GM19023 (cell line): ENCODE data around the gene FIGNL1.

ENCODE experiments used
- ATAC-seq: cut with Tn5 transposase; IDR thresholded peaks from one replicate; pipeline ENCODE4 v1.9.1; 2021; ENCODE audit warnings: mild to moderate bottlenecking, moderate library complexity; ENCODE audit not compliant: unreplicated experiment

FIGNL1 gene

DNA sequence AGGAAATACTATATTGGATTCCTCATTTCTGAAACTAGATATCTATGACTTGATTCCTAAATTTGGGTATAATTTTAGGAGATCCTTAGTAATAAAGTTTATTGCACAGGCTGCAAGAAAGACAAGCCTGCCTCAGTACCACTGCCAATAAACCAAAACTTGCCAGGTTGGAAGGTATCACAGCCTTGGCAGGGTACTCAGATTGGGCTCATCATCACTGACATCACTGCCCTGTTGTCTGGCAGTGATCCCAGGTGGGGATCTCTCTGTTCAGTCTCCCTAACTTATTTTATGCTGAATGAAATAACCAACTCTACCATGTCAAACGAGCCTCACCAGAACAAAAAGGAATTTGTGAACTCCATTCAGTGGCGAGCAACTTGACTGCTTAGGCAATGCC lies 18.8 kb downstream of the FIGNL1 start:
- no peak for ATAC-seq

DNA sequence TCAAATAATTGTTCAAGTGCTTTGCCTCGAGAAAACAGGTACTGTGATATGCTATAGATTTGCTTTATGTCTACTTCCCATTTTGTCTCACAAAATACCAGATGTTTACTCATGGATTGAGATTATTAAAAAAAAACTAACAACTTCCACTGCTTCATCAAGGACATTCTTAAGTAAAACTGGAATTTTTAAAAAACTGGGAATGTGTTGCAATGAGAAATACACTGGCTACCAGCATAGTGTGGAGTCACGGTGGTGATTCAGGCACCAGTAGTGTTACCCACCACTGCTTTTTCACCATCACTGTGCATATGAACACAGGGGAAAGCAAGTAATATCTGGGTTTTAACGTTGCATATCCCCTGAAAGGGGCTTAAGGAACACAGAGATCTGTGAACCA lies 21.2 kb downstream of the FIGNL1 start:
- ATAC-seq: no peak

DNA sequence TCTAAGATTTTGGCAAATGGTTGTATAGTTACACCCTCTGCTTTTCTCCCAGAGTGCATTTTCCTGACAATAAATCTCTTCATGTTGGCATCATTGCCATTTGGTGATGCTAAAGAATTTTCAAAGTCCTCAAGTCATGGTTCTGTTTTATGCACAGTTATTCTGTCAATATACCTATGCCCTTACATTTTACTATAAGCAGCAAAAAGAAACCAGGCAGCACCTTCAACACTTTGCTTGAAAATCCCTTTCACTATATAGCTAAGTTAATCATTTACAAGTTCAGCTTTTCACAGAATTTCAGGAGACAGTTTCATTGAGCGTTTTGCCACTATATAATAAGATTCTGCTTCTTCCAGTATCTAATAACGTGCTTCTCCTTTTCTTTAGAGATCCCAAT lies 22.6 kb downstream of the FIGNL1 start:
- ATAC-seq: no peak

DNA sequence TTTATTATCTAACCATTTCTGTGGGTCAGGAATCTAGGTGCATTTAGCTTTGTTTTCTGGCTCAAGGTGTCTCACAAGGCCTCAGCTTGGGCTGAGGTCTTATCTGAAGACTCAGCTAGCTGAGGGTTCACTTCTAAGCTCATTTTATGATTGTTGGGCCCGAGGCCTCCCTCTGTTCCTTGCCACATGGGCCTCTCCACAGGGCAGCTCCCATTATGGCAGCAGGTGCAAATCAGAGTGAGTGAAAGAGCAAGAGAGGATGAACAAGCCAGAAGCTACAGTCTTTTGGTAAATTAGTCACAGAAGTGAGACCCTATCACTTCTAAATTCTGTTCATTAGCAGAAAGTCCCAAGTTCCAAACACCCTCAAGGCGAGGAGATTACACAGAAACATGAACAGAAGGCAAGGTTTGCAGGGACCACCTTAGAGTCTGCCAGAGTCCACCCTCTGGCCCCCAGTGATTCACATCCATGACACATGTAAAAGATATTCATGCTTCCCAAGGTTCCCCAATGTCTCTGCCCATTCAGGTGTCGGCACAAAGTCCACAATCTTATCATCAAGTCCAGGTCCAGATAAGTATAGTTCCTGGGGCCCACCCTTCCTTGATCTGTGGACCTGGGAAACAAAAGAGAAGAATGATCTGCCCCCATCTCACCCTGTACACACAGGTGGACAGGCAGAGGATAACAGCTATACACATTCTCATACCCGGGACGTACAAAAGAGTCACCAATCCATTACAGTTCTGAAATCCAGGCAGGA lies 23.7 kb downstream of the FIGNL1 start:
- ATAC-seq: no peak

DNA sequence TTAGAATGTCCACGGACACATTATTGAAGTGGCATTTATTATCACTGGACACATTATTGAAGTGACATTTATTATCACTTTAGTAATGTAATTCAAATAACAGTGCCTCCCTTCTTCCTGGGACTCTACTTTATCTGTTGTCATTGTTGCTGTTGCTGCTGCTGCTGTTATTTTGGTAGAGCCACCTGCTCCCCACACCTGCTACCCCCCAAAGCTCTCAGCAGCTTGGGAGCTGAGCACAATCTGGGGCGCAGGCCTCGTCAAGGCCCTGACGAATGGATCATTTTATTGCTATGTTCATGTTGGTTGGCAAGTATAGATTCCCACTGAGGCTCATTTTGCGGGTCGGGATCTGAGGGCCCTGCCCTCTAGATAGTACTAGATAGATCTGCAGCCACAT lies 24.8 kb downstream of the FIGNL1 start:
- ATAC-seq: no peak

DNA sequence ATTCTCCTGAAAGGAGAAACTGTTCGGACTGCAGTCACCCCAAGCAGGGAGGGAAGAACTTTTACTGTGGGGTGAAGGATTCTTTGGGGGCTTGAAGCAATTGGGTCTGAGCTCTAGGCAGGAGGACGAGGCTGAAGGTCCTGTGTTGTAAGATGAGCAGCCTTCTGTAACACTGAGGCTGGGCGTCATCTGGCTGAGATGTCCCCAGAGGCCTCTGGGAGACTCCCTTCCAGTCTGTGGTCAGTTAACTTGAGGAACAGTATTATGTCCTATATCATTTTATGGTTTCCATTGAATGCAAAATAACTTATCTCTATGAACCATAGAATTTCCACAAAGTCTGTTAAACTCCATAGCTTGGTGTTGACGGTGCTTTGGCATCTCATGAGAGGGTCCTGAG lies 26.3 kb downstream of the FIGNL1 start:
- ATAC-seq: no peak

DNA sequence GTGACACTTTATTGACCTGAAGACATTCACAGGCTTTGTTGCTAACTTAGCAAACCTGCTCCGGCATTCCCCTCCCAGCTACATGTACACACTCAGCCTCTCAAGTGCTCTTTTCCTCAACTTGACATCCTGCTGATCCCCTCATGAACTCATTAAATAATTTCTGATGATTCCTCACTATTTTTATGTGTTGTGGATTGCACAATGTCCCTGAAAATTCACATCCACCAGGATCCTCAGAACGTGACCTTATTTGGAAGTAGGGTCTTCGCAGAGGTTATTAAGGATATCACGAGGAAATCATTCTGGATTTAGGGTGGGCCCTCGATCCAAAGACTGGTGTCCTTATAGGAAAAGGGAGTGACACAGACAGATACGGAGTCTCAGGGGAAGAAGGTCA lies 27.3 kb downstream of the FIGNL1 start:
- ATAC-seq: no peak

DNA sequence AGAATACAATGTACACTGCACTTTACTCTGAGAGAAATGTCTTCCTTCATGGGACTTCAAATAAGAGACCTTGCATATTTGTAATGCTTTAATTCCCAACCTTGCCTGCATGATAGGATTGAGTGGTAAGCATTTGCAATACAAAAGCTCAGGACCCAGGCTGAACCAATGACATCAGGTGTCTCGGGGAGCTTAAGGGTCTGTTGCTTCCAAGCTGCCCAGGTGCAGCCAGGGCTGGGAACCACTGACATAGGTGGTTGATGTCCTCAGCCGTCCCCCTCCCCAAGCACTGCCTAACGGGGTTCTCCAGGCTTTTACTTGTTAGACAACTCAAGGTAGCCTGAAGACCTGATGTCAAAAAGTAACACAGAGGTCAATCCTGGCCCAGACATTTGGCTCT lies 29.1 kb downstream of the FIGNL1 start:
- no peak for ATAC-seq

DNA sequence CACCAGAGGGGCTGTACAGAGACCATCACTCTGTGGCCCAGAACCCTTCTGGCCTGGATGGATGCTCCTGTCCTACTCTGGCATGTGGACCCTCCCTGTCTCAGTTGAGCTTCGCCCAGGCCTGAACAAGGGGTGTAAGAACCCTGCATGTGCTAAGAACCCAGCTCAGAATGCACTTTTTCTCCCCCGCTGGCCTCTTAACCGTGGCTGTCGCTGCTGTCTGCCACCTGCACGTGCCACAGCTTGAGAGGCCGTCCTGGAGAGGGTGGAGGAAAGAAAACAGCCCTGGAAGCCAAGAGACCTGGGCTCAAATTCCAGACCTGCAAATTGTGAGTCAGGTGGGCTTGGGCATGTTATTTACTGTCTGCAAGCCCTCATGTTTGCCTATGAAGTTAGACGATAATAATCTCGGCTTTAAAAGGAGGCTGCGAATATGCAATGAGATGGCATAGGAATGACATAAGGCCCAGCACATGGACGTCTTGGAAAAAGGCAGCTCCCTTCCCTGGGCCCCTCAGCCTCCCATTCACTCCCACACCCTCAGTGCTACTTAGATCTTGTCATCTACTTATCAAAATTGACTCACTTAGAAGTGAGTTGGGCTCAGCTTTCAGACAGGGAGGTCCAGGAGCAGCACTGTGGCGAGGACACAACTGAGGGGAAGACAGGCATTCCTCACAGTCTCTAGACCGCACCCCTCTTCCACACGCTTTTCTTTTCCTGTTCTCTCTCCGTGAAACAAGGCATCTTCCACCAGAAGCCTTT lies 31.4 kb downstream of the FIGNL1 start:
- no peak for ATAC-seq

DNA sequence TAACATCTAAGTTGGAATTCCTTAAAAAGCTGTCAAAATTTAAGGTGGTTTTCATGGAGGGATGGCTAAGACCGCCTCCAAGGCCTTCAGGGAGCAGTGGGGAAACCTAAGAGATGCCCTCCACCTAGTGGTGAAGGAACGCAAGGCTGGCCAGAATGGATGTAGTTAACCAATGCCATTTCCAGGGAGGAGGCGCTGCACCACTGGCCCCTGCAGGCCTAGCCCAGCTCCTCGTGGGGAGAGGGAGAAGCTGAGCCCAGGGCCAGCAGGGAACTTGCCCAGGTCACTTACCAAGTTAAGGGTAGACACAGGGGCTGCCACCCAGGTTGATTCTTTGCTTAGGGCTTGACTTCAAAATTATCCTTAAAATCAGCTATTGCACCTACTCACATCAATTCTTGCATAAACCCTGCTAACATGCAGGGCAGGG lies 32.0 kb downstream of the FIGNL1 start:
- ATAC-seq: peak; percentile 90

DNA sequence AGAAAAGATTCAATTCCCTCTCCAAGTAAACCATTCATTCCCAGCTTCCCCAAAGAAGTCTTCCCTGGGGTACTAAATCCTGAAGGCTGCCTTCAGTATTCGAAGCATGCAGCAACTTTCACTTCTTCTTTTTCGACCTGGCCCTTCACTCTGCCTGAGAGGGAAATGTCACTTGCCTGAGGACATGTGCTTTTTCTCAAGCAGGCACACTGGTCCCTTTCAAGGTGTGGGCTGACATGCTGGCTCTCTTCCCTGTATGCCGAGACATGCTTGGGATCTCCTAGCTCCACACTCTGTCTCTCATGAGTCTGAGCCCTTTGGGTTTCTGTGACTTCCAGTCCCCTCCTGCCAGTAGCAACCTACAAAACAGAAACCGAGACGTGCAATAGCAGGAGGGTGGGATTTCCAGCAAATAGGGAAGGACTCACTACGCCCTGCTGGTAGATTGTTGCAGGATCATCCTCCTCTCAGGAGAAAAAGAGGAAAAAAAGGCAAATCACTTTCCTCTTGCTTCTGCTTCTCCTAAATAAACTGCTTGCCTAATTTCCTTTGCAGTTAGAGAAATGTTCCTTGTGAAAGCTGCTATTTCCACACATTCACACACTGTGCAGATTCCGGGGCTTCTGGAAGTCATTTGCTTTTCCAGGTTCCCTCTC lies 33.5 kb downstream of the FIGNL1 start:
- ATAC-seq: peak; percentile 67

DNA sequence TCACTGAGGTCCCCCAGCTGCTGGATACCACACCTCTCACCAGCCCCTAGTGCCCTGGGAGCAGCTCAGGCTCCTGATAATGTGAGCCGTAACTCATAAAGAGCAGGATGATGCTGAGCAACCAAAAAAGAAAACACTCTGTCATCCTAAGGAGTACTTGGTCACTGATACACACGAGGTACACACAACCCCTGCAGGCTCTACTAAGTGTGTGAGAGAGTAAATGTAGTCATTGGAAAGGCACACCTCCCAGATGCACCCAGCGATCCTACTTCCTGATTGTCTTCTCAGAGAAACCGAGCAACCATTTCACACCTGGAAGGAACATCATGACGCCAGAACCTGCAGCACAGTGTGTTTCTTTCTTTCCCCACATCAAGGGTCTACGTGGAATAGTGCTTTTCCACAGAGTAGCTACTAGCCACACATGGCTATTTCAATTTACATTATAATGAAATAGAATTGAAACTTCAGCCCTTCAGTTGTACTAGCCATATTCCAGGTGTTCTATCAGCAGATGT lies 34.2 kb downstream of the FIGNL1 start:
- ATAC-seq: no peak

DNA sequence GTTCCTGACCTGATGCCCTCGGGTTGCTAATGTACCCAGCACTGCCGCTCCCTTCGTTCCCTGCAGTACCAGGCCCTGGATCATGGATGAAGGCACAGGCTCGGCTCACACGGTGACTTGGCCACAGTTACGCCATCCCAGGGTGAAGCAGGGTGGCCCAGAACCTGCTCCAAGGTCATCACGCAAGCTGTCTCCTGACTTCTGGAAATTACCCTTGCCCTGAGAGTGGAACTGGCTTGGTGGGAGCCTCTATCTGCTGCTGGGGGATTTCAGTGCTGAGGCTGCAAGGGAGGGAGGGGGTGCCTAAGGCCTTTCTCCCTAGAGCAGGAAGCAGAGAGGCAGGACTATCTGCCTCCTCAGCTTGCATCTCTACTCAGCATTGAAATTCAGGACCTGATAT lies 36.6 kb downstream of the FIGNL1 start:
- no peak for ATAC-seq

DNA sequence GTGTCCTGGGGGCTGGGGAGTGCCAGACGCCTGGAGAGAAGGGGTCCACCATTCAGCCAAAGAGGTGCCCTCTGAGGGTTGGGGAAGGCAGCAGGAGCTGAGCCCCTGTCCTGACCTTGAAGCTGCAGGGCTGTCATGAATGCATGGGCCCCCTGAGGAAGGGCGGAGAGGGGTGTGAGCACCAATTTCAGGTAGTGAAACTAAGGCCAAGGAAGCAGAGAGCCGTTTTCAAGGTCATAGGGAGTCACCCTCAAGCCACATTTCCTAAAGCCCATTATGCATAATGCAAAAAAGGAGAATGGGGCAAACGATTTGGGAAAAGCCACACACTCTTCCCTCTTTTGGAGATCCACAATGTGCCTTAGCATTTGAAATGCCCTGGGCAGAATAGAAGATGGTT lies 37.2 kb downstream of the FIGNL1 start:
- ATAC-seq: no peak

DNA sequence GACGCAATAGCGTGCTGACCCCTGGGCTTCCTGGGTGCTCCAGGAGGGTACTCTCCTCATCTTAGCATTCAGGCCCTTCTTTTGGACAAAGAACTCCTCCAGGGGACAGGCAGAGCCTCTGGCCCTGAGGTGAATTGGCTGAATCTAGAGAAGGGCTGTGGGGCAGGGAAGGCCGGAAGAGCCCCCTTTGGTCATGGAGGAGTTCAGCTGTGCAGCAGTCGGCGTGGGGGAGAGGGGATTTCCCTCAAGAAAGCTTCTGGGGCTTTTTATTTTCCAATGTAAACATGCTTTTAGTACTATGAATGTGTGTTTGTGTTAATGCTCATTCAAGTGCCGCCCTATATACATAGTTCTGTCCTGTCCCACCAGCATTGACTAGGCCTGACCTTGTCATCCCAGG lies 38.8 kb downstream of the FIGNL1 start:
- ATAC-seq: peak; percentile 28

DNA sequence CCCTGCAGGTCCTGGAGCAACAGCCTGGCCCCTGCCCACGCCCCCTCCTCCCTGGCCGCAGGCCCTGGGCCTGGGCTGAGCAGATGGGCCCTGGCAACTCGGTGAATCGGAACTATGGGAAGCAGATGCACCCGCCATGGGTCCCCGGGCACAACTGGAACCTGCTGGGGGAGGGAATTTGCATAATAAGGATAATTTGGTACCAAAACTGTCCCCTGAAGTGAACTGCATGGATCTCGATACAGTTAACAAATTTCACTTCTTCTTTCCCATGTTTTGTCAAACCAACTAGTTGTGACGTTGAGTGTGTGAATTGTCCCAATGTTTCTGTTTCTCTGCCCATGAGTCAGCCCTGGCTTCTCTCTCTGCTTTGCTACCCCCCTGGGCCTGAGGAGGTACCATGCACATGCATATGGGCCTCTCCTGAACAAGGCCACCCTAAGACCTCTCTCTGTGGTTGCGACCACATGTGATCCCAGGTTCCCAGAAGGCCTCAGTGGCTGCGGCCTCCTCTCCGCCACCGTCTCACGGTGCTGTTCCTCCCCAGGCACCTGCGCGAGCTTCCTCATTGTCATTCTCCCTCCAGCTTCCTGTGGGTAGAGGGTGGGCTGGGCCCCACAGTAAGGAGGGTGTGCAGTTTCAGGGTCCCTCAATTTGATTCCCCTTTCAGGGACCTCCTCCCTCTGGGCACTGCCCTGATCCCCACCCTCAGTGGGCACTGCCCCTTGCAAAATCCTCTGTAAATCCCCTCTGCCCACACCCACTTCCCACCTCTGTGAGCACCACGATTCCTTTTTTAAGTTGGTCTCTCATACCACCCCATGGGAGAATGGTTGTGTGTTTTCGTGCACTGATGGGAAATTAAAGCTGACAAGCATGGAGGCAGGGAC lies 40.0 kb downstream of the FIGNL1 start:
- ATAC-seq: peak; percentile 43

DNA sequence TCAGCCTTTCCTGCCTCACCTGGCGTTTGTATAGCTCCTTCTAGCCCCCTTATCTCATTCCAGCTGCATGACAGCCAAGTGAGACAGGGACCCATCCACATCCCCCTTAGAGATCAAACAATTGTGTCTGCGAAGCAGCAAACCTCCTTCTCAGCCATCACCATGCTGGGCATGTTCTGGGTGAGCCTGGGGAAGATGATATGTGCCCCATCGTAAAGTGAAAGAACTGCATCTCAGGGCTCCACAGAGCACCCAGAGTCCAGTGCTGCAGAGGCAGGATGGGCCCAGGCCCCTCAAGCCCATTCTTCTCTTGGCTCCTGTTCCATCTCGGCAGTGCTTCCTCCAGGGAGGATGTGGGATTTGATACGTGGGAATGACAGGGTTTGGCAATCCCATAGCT lies 43.2 kb downstream of the FIGNL1 start:
- ATAC-seq: no peak

DNA sequence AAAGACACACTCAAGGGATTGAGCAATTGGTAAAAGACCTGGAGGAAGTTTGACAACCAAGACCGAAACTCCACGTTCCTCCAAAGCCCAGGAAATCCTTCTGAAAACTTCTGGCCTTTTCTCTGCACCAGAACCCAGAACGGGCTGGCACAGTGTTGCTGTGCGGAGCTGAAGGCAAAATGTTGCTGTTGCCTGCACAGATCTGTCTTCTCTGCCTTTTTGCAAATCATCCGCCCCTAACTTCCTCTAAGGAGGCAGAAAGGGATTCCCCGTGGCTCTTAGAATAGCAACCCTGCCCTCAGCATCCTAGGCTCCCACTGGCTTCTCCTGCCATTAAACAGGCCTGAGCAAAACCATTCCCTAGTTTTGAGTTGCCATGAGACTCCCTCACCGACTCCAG lies 44.9 kb downstream of the FIGNL1 start:
- peak; percentile 33 for ATAC-seq

DNA sequence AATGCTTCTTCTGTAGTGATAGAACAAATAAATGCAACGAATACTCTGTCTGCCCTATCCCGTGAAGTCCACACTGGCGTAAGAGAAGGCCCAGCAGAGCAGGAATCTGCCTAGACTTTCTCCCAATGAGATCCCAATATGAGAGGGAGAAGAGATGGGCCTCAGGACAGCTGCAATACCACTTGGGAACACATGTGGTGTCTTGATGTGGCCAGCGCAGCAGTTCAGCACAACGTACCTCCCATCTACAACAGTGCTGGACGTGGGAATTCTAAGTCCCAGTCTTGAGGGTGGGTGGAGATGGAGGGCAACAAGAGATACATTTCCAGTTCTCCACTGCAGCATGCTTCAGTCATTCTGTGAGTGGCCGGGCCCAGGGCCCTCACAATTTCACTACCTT lies 45.8 kb downstream of the FIGNL1 start:
- no peak for ATAC-seq

DNA sequence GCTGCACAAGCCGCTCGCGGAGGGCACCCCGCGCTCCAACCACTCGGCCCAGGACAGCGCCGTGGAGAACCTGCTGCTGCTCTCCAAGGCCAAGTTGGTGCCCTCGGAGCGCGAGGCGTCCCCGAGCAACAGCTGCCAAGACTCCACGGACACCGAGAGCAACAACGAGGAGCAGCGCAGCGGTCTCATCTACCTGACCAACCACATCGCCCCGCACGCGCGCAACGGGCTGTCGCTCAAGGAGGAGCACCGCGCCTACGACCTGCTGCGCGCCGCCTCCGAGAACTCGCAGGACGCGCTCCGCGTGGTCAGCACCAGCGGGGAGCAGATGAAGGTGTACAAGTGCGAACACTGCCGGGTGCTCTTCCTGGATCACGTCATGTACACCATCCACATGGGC lies 50.0 kb downstream of the FIGNL1 start:
- no peak for ATAC-seq

DNA sequence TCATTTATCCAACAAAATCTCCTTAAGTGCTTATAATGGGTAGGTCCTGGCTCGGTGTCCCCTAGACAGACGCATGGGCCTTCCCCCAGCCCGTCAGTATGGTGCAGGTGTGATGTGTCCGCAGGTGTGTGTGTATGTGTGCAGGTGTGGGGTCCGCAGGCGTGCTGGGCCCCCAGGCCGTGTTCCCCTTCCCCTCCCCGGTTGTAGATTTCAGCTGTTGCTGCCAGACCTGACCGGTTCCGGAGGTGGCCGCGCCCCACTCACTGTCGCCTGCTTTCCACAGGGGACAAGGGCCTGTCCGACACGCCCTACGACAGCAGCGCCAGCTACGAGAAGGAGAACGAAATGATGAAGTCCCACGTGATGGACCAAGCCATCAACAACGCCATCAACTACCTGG lies 50.5 kb downstream of the FIGNL1 start:
- no peak for ATAC-seq
